Measurements from ENCODE around the gene TRPM1. TPM values are rescaled to one million over a fixed set of nuclear protein-coding genes. Genes with fewer than 3 reads are reported as not detected.

The TRPM1 gene
- total RNA-seq, 2 donors from 2014 or later = not detected

GRCh38 chr15:31147944-31148296, 46.4 kb upstream of the TRPM1 start:
- H3K27me3 ChIP-seq = no peaks in the 10 kb centered on the region
- H3K4me3 ChIP-seq = no peak overlapping the region
- no peaks in the 10 kb centered on the region for H3K4me1 ChIP-seq
- no peak for TF ChIP-seq CTCF (IDR thresholded peaks at IDR 0.05)
- no peak for DNase-seq
- intact Hi-C loops (cut with DNase I) = no loop called here
- H3K9me3 ChIP-seq = no peaks in the 10 kb centered on the region
- H3K27ac ChIP-seq = no peak overlapping the region
- H3K9ac ChIP-seq (ENCODE audit: low read depth in 2 of 2, low read length in 2 of 2) = no peak overlapping the region
- H3K36me3 ChIP-seq = no peaks in the 10 kb centered on the region

GRCh38 chr15:31147456-31147855, 45.9 kb upstream of the TRPM1 start:
- Histone ChIP-seq H3K27ac (no peak overlapping the region), H3K4me3 (no peak overlapping the region), H3K27me3 (no peaks in the 10 kb centered on the region), H3K9me3 (no peaks in the 10 kb centered on the region), H3K9ac (ENCODE audit: low read depth in 2 of 2, low read length in 2 of 2) (no peak overlapping the region), H3K36me3 (no peaks in the 10 kb centered on the region), H3K4me1 (no peaks in the 10 kb centered on the region)
- DNase-seq = no peak
- intact Hi-C loops (cut with DNase I) = no loop called here
- no peak for TF ChIP-seq CTCF (IDR thresholded peaks at IDR 0.05)

- H3K36me3 ChIP-seq = no peaks in the 10 kb centered on the region
- H3K4me1 ChIP-seq = no peaks in the 10 kb centered on the region
- H3K4me3 ChIP-seq = no peak overlapping the region
- no peaks in the 10 kb centered on the region for H3K9me3 ChIP-seq
- no peak for TF ChIP-seq CTCF (IDR thresholded peaks at IDR 0.05)
- DNase-seq = no peak
- H3K9ac ChIP-seq (ENCODE audit: low read depth in 2 of 2, low read length in 2 of 2) = no peak overlapping the region
- intact Hi-C loops (cut with DNase I) = no loop called here
- H3K27me3 ChIP-seq = no peaks in the 10 kb centered on the region
- H3K27ac ChIP-seq = no peak overlapping the region
Measured at GRCh38 chr15:31145271-31145911, 43.9 kb upstream of the TRPM1 start.

GRCh38 chr15:31141792-31142191, 40.3 kb upstream of the TRPM1 start:
- Histone ChIP-seq H3K4me3 (no peak overlapping the region), H3K27me3 (no peaks in the 10 kb centered on the region), H3K4me1 (no peaks in the 10 kb centered on the region), H3K27ac (no peak overlapping the region), H3K36me3 (no peaks in the 10 kb centered on the region), H3K9me3 (no peaks in the 10 kb centered on the region), H3K9ac (ENCODE audit: low read depth in 2 of 2, low read length in 2 of 2) (no peak overlapping the region)
- intact Hi-C loops (cut with DNase I) = no loop called here
- TF ChIP-seq CTCF (IDR thresholded peaks at IDR 0.05) = no peak
- DNase-seq = no peak

- TF ChIP-seq CTCF (IDR thresholded peaks at IDR 0.05) = no peak
- H3K36me3 ChIP-seq = no peaks in the 10 kb centered on the region
- H3K27ac ChIP-seq = no peak overlapping the region
- intact Hi-C loops (cut with DNase I) = no loop called here
- no peak overlapping the region for H3K9ac ChIP-seq (ENCODE audit: low read depth in 2 of 2, low read length in 2 of 2)
- H3K4me3 ChIP-seq = no peak overlapping the region
- H3K27me3 ChIP-seq = no peaks in the 10 kb centered on the region
- H3K9me3 ChIP-seq = no peaks in the 10 kb centered on the region
- no peaks in the 10 kb centered on the region for H3K4me1 ChIP-seq
- DNase-seq = no peak
Measured at GRCh38 chr15:31136607-31137328, 35.2 kb upstream of the TRPM1 start.
